Limb (tissue), 2 donors: ENCODE results near the gene DCK.
"Not testable (repeated sequence)": the region's sequence is repeated elsewhere in the genome, so short reads cannot be mapped to it uniquely, and the experiment has no call there.

ENCODE experiments used
- DNase-seq, 2 donors: peaks; one replicate each; pipeline ENCODE4 v3.0.0-alpha.2; 2016; ENCODE audit errors: extremely low spot score in 2 of 2

Gene DCK

GRCh38 chr4:70999639-71000038, 6.2 kb downstream of the DCK start:
- DNase-seq: not testable (repeated sequence)

- DNase-seq: not testable (repeated sequence)
These were observed 7.9 kb downstream of the DCK start for GRCh38 chr4:71001363-71001762.

GRCh38 chr4:71004281-71004851, 10.9 kb downstream of the DCK start:
- DNase-seq: no peak

GRCh38 chr4:71005025-71005424, 11.6 kb downstream of the DCK start:
- not testable (repeated sequence) for DNase-seq

GRCh38 chr4:71006203-71006907, 12.9 kb downstream of the DCK start:
- no peak for DNase-seq

GRCh38 chr4:71008196-71008595, 14.7 kb downstream of the DCK start:
- no peak for DNase-seq

- DNase-seq: no peak
These were observed 15.6 kb downstream of the DCK start for GRCh38 chr4:71009086-71009485.

- peak in 1 of 2 donors; percentile 19 for DNase-seq
These were observed 16.6 kb downstream of the DCK start for GRCh38 chr4:71009890-71010588.

GRCh38 chr4:71011451-71011850, 18.0 kb downstream of the DCK start:
- DNase-seq: no peak

- DNase-seq: not testable (repeated sequence)
These were observed 23.9 kb downstream of the DCK start for GRCh38 chr4:71017391-71017790.

GRCh38 chr4:71020611-71021010, 27.2 kb downstream of the DCK start:
- DNase-seq: no peak

- no peak for DNase-seq
These were observed 32.2 kb downstream of the DCK start for GRCh38 chr4:71025654-71026053.

- no peak for DNase-seq
These were observed 32.6 kb downstream of the DCK start for GRCh38 chr4:71026086-71026485.

GRCh38 chr4:71027611-71028010, 34.2 kb downstream of the DCK start:
- DNase-seq: no peak

- DNase-seq: no peak
These were observed 36.1 kb downstream of the DCK start for GRCh38 chr4:71029504-71029903.

- DNase-seq: not testable (repeated sequence)
These were observed 38.7 kb downstream of the DCK start for GRCh38 chr4:71032106-71032505.

- DNase-seq: no peak
These were observed 51.8 kb downstream of the DCK start for GRCh38 chr4:71045256-71045655.

GRCh38 chr4:71049395-71049794, 55.9 kb downstream of the DCK start:
- DNase-seq: no peak

- DNase-seq: no peak
These were observed 57.4 kb downstream of the DCK start for GRCh38 chr4:71050809-71051208.

GRCh38 chr4:71052034-71052433, 58.6 kb downstream of the DCK start:
- no peak for DNase-seq

- DNase-seq: no peak
These were observed 59.3 kb downstream of the DCK start for GRCh38 chr4:71052716-71053115.

- not testable (repeated sequence) for DNase-seq
These were observed 60.2 kb downstream of the DCK start for GRCh38 chr4:71053613-71054012.

GRCh38 chr4:71059573-71059972, 66.1 kb downstream of the DCK start:
- not testable (repeated sequence) for DNase-seq
